ENCODE data around the gene TK1.
"Not testable (repeated sequence)": the region's sequence is repeated elsewhere in the genome, so short reads cannot be mapped to it uniquely, and the experiment has no call there.

The TK1 gene

GRCh38 chr17:78147315-78147998 lies 39.4 kb downstream of the TK1 start:
- no peak for DNase-seq

DNA sequence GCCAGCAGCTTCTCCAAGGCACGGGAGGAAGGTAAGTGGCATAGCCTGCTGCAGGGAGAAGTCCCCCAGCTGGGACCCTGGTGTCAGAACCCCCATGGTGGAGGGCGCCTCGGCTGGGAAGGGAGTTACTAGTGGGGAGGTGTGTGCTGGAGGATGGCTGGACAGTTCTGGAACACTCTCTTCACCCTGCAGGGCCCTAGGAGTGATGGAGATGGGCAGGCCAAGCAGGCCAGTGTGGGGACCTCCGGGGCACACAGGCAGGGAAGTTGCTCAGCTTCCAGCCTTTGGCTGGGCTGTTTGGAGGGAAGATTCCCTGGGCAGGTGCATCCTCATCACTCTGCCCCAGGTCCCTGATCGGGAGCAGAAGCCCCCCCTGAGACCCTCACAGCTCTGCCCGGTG lies 40.0 kb downstream of the TK1 start:
- no peak for DNase-seq

DNA sequence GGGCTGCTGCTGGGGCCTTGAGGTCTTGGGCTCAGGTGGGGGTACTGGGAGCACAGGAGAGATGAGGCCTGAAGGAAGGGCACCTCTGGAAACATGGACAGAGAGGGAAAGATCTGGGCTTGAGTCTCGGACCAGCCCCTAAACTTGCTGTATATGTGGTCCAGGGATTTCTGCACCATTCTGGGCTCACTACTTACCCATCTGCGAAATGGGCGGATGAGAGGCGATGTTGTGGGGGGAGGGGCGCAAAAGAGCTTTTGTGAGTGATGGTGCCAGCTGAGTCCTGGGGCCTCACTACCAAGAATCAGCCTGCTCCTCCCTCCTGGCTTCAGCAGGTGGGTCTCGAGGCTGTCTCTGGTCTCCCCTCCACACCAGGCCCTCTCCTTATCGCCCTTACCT lies 40.4 kb downstream of the TK1 start:
- DNase-seq, result no peak

DNA sequence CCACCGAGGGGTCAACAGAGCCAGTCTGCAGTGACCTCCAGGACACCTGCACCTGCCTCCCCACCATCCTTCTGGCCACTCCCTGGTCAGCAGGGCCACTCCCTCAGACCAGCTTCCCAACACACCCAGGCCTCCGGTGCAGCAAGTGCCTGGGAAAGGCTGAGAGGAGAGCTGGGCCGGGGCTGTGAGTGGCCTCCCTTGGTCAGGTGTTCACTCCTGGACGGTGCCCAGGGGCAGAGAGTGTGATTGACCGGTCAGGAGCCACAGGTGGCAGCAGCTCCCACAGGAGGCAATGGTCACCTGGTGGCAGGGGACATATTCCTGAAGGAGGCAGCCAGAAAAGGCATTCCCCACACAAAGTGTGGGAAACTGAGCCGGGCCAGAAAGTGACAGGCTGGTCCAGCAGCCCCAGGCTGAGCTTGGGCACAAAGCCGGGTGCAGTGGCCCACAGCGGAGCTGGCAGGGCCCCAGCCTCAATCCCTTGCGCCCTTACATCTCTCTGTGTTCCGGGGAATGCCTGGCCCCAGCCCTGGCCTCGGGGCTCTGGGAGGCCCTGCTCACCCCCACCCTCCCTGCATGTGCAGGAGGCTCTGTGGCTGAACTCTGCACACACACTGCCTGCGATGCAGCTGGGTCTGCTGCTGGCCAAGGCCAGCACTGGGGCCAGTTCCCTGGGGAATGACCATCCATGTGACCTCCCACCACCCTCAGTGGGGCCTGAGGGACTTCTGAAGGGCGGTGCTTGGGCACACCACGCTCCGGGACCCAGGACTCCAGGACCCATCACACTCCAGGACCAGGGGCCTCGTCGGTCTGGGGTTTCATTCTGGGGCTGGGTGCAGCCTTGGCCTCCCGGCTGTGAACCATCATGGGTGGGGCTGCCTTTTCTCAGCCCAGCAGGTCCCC lies 41.9 kb downstream of the TK1 start:
- no peak for DNase-seq

- DNase-seq, result no peak
Measured at GRCh38 chr17:78144147-78144719, 42.6 kb downstream of the TK1 start.

DNA sequence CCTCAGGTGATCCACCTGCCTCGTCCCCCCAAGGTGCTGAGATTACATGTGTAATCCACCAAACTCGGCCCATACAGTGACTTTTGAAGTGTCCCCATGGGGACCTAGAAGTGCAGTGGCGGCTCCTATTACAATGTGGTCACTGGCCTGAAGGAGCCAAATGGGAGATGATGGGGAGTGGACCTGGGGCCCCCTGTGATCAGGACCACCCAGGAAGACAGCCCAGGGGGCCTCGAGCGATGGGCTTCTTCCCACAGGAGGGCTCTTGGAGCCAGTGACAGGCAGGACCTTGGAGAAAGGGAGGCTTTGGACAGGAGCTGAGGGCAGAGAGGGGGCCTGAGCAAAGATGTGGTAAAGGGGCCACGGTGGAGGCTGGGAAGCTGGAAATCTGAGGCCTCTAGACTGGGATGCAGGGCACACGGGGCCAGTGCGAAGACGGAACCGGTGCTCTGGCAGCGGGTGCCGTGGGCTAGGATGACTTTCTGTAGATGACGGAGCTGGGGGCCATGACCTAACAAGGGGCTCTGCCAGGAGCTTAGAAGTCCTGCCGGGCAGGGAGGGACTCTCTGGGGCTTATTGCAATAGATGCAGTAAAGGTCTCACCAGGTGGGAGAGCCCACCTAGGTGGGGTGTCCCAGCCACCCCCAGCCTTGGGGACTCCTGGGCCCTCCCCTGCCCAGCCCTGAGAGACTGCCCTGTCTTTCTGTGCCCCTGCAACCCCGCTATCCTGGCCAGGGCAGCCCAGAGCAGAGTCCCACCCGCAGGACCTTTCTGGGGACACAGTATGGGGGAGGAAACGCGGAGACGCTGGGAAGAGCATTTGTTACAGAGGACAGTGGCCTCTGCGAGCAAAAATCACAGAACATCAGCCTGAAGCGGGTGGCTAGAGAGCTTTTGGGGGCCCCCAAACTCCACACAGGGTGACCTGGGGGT lies 43.4 kb downstream of the TK1 start:
- no peak for DNase-seq

DNA sequence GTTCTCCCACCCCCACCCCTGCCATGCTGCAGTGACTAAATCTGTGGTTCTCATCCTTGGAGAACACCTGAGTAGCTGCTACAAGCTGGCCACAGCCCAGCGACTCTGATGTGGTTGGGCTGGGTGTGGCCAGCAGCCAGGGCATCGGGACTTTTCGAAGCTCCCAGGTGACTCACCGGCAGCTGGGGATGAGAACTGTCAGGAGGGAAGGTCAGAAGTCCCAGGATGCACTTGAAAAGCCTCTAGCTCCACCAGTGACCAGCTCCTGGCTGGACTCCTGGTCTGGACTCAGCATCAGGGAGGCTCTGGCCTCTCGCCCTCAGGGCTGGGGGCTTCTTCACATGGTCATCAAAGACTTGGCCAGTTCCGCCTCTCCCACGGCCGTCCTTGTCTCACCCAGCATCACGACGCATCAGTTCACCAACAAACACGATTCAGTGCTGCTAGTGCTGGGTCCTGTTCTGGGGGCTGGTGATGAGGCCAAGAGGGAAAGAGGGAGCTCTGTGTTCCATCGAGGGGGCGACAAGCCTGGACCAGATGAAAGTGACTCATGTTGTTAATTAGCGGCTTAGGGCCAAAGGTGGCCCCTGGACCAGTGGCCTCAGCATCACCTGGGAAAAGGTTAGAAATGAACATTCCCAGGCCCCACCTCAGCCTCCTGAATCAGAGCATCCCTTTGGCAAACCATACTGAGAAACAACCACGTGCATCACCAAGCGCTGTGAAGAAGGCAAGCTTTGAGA lies 44.6 kb downstream of the TK1 start:
- no peak for DNase-seq

GRCh38 chr17:78141437-78142118 lies 45.3 kb downstream of the TK1 start:
- DNase-seq, result no peak

DNA sequence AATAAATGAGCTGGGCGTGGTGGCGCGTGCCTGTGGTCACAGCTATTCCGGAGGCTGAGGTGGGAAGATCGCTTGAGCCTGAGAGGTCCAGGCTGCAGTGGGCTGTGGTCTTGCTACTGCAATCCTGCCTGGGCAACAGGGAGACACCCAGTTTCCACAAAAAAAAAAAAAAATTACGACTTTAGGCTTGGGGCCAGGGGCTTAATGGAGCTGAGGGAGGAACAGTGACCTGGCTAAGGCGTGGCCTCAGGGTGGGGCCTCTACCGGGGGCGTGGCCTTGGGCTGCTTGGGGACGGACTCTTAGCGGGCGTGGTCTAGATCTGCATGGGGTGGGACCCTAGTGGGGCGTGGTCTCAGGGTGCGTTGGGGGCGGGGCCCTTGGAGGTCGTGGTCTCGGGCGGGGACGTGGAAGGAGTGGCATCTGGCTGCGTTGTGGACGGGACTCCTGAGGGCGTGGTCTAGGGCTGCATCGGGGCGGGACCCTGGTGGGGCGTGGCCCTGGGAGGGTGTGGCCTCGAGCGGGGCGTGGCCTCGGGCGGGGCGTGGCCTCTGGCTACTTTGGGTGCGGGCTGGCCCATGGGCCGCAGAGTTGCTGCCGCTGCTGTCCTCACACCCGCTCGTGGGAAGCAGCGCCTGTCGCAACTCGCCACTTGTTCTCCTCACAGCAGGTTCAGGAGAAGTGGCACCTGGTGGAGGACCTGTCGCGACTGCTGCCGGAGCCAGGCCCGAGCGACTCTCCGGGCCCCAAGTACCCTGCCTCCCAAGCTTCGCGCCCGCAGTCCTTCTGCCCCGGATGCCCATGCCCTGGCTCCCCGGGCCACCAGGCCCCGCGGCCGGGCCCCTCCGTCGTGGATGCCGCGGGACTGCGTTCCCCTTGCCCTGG lies 46.4 kb downstream of the TK1 start:
- peak; percentile 80 for DNase-seq

GRCh38 chr17:78139861-78140168 lies 47.0 kb downstream of the TK1 start:
- DNase-seq, result not testable (repeated sequence)

DNA sequence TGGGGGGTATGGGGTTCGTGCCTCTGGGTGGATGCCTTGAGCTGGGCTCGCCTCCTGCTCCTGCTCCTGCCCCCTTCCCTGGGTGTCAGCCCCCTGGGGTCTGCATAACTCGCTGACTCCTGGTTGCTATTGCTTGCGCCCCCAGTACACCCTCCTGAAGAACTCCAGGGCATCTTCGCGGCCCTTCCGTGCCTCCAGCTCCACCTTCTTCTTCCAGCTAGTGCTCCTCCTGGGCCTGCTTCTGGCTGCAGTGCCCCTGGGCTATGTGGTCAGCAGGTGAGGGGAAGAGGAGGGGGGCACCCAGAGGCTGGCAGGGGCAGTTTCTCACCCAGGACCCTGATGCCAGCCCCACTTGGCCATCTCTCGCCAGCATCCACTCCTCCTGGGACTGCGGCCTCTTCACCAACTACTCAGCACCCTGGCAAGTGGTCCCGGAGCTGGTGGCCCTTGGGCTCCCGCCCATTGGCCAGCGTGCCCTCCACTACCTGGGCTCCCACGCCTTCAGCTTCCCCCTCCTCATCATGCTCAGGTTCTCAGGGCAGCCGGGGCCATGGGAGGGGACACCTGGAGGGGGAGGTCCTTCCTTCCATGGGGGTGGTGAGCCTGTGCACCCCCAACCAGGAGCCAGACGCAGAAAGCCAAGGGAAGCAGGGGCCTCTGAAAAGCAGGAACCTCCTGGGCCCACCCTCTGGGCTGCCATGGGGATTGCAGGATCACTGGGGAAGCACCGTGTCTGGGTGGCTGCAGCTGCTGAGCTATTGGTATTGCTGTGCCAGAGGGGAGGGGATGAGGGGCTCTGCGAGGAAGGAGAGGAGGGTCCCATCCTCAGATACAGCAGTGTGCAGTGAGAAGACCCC lies 48.4 kb downstream of the TK1 start:
- no peak for DNase-seq

DNA sequence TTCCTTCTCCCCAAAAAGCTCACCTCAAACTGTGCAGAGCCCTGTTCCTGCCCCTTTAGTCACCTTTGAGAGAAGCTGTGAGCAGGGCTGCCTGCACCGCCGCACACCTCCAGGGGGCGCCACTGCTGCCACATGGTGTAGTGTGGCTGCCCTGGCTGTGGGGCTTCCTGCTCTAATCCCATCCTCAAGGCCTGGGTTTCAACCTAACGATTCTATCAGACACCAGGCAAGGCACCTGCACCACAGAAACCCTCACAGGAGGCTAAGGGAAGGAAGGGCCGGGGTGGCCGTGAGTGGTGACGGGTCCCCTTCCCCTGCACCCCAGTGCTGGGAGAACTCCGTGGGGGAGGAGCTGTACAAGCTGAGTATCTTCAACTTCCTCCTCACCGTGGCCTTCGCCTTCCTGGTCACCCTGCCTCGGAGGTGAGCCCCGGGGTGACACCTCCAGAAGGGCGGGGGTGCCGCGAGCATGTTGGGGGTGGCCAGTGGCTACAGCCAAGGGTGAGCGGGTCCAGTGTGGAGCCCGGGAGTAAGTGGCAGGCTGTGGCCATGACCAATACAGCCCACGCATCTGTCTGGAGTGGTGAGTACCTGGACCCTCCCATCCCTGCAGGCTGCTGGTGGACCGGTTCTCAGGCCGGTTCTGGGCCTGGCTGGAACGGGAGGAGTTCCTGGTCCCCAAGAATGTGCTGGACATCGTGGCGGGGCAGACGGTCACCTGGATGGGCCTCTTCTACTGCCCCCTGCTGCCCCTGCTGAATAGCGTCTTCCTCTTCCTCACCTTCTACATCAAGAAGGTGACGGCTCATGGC lies 49.3 kb downstream of the TK1 start:
- DNase-seq, result no peak

DNA sequence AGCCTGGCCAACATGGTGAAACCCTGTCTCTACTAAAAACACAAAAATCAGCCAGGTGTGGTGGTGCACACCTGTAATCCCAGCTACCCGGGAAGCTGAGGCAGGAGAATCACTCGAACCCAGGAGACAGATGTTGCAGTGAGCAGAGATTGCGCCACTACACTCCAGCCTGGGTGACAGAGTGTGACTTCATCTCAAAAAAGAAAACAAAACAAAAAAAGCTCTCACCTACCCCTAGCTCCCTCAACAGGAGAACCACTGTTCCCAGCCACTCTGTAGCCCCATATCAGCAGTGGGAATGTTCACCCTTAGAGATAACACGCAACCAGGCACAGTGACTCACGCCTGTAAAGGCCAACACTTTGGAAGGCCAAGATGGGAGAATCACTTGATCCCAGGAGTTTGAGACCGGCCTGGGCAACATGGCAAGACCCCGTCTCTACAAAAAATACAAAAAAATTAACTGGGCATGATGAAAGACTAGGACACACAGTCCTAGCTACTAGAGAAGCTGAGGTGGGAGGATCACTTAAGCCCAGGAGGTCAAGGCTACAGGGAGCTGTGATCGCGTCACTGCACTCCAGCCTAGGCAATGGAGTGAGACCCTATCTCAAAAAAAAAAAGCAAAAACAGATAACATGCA lies 50.9 kb downstream of the TK1 start:
- no peak for DNase-seq

GRCh38 chr17:78134899-78135385 lies 51.9 kb downstream of the TK1 start:
- DNase-seq, result no peak

GRCh38 chr17:78133971-78134898 lies 52.6 kb downstream of the TK1 start:
- DNase-seq, result no peak

GRCh38 chr17:78133179-78133951 lies 53.5 kb downstream of the TK1 start:
- DNase-seq, result no peak

Data from retina (tissue), 1 donor.